Amniotic stem cell (primary cell): ENCODE results near the gene SMARCA4.
"Not testable (repeated sequence)": the region's sequence is repeated elsewhere in the genome, so short reads cannot be mapped to it uniquely, and the experiment has no call there.

Experiments used
- DNase-seq: peaks from one replicate; lab custom pipeline; 2025; lab: John Stamatoyannopoulos, UW

SMARCA4 gene

DNA sequence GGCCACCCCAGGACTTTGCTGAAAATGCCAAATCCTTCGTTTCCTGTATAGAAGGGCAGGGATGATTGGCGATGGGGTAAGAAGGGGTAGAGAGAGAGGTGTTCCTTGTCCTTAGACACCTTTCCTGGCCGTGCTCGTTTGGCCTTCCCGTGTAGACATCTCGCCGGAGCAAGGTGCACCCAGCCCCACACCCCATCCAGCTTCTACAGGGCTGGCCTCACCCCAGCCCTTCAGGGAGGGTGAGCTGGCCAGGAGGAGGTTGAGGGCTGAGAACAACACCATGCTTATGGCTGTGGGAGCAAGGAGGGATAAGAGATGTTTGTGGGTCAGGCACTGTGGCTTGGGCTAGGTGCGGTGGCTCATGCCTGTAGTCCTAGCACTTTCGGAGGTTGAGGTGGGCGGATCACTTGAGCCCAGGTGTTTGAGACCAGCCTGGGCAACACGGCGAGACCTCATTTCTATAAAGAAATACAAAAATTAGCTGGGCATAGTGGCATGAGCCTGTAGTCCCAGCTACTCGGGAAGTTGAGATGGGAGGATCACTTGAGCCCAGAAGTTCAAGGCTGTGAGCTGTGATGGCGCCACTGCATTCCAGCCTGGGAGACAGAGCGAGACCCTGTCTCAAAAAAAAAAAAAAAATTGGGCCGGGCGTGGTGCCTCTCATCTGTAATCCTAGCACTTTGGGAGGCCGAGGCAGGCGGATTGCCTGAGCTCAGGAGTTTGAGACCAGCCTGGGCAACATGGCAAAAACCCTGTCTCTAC lies 15.5 kb downstream of the SMARCA4 start:
- DNase-seq = no peak

DNA sequence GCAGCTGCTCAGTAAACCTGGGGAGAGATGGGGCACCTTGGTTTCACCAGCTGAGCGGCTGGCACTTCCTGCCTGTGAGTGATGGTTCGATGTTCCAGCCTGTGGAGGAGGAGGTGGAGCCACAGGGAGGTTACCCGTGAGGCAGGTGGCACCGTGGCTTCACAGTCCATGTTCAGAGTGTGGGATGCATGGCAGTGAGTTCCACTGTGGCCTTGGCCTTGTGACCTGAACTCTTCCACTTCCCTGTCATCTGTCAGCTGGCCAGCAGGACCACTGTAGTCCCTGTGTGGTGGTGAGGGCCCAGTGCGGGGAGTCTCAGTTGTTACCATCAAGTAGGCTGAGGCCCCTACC lies 16.9 kb downstream of the SMARCA4 start:
- no peak for DNase-seq

DNA sequence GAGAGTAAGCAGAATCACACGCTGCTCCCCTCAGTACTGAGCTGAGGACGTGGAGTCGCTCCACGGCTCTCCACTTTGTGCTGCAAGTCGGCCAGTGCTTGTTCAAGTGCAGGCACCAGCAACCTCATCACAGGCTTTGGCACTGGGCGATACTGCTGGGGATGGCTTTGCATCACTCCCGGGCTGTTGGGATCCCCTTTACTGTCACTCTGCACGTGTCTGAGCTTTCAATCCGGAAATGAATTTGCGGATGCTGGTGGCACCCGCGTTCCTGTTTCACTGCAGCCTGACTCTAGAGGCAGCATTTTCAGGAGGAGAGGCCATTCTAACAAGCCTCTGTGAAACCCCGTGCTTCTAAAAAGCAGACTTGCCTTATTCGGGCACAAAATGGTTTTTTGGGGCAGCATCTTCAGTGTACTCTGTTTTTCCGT lies 19.1 kb downstream of the SMARCA4 start:
- DNase-seq = no peak

DNA sequence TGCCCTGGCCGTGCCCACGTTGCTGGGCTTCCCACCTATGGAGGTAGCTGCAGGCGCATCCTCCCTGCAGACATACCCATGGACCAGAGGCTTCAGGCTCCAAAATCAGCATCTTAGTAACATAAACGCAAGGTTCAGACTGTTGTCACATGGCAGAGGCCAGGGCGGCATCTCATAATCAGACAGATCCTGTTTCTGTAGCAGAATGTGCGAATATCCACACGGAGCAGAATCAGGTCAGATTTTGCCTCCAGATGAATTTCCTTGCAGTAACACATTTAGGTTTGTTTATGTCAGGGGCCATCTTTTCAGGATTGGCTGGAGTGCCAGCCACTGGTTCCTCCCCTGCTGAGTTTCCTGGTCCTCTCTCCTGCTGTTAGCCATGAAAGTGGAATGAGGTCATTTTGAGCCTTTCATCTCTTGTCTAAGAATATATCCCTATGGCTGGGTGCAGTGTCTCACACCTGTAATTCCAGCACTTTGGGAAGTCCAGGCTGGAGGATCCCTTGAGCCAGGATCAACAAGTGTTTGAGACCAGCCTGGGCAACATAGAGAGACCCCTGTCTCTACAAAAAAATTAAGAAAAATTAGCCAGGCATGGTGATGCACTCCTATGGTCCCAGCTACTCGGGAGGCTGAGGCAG lies 20.5 kb downstream of the SMARCA4 start:
- no peak for DNase-seq

DNA sequence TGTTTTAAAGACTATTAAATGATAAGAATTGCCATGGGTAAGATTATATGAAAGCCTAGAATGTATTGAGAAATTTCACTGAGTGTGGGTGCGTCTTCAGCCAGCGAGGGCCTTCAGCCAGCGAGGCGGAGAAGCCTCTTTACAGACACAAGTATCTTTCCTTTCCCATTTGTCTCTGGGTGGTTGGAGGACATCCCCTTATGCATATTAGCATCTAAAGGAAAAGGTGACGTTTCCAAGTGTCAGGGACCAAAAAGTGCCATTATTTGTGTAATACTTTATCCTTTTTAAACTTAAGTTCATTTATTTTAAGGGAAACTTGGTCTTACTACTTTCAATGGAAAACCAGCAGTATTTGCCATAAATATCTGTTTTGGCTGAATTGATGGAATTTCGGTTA lies 22.2 kb downstream of the SMARCA4 start:
- DNase-seq = no peak

DNA sequence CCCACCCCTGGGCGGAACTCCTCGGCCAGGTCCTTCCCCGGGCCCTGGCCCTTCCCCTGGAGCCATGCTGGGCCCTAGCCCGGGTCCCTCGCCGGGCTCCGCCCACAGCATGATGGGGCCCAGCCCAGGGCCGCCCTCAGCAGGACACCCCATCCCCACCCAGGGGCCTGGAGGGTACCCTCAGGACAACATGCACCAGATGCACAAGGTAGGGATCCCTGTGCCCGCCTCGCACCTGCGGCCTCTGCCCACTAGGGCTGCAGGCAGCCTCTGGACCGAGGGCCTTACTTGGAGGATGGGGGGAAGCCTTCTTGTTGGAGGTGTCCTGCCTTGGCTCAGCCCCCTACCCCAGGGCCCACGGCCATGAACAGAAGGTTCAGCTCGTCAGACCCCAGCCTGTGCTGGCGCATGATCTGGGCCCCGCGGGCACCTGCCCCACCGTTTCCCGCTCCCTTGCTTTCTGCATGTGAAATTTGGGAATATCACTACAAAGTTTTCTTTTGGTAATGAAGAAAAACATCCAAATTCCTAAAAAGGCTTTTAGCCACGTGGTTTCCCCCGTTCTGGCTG lies 23.4 kb downstream of the SMARCA4 start:
- DNase-seq = no peak

DNA sequence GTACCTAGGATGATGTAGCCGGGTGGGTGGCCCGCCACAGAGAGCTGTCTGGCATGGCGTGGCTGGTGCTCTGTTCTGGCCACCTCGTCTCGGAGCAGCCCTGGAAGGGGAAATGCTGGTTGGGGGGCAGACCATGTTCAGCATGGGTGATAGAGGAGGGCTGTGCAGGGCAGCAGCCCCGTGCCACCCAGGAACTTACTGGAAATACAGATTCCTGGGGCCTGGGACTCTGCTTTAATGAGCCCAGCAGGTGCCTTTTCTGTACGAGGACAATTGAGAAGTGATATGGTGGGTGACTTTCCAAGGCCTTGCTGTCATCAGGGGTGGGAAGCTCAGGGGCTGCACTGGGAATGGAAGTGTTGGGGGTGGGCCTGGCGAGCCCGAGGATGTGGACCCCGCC lies 24.7 kb downstream of the SMARCA4 start:
- no peak for DNase-seq

DNA sequence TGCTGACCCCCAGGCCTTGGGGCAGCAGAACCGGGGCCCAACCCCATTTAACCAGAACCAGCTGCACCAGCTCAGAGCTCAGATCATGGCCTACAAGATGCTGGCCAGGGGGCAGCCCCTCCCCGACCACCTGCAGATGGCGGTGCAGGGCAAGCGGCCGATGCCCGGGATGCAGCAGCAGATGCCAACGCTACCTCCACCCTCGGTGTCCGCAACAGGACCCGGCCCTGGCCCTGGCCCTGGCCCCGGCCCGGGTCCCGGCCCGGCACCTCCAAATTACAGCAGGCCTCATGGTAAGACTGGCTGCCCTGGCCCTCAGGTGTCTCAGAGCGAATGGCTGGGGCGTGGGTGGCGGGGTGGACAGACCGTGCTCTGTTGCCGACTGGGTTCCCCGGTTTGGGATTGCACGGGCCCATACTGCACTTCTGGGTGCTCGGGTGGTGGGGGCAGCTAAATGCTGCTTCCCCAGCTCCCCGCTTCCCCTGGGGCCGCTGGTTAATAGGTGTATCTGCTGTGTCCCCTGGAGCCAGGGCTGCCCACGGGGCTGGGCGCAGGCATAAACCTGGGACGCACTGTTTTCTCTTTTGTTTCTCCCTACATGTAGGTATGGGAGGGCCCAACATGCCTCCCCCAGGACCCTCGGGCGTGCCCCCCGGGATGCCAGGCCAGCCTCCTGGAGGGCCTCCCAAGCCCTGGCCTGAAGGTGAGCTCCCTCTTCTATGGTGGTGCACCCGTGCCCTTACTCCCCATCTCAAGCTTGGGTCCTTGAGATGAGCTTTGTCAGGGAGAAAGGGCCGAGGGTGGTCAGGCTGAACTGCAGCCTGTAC lies 25.7 kb downstream of the SMARCA4 start:
- no peak for DNase-seq

DNA sequence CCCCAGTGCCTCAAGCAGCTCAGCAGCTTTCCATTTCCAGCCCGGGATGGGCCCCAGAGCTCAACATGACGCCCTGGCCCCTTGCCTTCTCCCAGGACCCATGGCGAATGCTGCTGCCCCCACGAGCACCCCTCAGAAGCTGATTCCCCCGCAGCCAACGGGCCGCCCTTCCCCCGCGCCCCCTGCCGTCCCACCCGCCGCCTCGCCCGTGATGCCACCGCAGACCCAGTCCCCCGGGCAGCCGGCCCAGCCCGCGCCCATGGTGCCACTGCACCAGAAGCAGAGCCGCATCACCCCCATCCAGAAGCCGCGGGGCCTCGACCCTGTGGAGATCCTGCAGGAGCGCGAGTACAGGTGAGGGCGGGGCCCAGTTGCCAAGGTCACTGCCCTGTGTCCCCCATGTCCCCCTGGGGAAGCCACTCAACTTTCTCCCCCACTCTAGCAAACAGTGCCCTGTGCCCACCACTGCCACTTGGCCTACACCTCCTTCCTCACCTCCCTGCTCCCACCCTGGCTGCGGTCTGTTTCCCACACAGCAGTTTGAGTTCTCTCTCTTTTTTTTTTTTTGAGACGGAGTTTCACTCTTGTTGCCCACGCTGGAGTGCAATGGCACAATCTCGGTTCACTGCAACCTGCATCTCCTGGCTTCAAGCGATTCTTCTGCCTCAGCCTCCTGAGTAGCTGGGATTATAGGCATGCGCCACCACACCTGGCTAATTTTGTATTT lies 26.9 kb downstream of the SMARCA4 start:
- DNase-seq = no peak

DNA sequence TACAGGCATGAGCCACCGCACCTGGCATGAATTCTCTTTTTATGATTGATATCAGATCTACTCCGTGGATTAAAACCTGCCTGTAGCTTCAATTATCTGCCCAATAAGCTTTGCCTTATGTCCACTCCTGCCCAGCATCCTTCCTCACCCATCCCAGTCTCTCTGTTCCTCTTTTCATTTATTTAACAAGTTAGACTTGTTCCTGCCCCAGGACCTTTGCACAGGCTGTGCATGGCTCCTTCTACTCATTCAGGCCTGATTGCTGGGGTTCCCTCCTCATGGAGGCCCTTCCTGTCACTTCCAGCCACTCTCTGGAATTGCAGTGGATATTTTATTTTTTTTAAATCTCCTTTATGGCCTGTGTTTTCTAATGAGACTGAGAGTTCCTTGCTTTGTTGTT lies 27.6 kb downstream of the SMARCA4 start:
- no peak for DNase-seq

DNA sequence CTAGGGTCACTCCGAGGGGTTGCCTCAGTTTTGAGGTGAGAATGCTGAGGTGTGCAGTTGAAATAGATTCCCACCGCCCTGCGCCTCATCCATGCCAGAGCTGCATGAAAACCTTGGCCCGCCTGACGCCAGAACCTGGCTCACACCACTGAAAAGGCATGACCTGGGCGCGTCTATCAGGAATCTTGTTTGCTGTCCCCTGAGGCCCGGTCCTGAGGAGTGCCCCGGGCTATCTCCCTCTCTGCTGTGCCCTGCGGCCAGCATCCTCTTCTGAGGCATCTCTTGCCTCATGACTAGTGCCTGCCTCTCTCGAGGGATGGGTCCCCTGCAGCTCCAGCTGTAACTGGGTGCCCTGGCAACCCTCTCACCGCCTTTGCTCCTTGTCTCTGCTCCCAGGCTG lies 28.1 kb downstream of the SMARCA4 start:
- DNase-seq = no peak

DNA sequence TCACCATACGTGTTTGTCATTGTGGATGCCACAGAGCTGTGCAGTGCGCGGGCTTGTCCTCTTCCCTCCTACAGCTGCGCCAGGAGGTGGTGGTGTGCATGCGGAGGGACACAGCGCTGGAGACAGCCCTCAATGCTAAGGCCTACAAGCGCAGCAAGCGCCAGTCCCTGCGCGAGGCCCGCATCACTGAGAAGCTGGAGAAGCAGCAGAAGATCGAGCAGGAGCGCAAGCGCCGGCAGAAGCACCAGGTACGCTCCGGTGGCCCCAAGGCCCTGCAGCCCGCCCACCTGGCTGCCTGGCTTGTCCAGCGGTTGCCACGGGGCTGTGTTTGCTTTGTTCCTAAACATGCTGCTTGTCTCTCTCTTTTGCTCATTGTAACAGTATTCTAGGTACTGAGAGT lies 30.2 kb downstream of the SMARCA4 start:
- no peak for DNase-seq

DNA sequence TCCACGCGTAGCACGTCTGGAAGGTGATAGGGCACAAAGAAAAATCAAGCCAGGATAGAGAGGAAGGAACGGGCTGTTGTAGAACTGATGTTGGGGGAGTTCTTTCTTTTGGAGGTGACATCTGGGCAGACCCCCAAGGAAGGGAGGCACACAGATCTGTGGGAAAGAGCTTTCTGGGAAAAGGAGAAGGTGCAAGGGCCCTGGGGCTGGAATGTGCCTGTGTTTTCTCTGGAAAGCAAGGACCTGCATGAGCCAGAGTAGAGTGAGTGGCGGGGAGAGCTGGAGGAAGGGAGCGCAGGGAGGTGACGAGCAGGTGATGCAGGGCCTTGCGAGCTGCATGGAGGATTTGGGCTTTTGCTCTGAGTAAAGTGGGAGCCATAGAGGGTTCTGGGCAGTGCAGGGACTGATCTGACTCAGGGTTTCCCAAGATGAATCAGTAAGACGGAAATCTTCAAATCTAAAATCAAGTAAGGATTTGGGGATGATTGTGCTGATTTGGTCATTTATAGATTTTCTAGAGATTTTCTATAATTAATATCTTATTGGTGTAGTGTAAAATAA lies 30.8 kb downstream of the SMARCA4 start:
- DNase-seq = no peak

DNA sequence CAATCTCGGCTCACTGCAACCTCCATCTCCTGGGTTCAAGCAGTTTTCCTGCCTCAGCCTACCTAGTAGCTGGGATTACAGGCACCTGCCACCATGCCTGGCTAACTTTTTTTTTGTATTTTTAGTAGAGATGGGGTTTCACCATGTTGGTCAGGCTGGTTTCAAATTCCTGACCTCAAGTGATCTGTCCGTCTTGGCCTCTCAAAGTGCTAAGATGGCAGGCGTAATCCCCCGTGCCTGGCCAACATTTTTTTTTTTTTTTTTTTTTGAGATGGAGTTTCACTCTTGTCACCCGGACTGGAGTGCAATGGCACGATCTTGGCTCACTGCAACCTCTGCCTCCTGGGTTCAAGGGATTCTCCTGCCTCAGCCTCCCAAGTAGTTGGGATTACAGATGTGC lies 31.3 kb downstream of the SMARCA4 start:
- not testable (repeated sequence) for DNase-seq

DNA sequence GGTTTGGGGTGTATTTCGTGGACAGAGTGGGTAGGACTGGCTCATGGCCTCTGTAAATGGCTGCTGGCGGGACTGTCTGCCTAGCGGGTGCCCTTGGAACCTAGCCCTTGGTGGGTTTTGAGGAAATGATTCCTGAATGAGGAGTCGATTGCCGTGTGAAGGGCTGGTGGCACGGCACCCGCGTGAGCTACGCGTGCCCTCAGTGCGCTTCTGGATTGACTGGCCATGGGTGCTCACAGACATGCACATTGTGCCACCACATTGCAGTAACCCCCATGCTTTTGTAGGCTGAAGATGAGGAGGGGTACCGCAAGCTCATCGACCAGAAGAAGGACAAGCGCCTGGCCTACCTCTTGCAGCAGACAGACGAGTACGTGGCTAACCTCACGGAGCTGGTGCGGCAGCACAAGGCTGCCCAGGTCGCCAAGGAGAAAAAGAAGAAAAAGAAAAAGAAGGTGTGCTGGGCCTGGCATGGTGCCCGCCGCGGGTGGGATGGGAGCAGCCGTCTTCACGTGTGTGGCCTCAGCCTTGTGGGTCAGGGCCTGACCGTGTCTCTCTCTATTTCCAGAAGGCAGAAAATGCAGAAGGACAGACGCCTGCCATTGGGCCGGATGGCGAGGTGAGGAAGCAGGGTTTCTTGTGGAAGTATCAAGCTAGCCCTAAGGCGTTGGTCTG lies 35.2 kb downstream of the SMARCA4 start:
- no peak for DNase-seq

DNA sequence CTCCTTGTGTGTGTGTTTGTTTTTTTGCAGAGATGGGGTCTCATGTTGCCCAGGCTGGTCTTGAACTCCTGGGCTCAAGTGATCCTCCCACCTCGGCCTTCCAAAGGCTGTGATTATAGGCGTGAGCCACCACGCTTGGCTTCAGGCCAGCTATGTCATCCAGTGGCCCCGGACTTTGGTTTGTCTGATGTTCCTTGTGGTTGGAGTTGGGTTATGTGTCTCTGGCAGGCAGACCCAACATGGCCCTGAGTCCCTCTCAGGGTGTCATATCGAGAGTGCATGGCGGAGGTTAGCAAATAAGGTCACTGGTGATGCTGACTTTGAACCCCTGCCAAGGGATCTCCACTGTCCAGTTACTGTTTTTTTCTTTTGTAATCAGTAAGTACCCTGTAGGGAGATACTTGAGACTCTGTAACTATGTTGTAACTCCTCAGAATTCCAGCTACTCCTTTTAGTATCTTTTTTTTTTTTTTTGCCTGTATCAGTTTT lies 37.3 kb downstream of the SMARCA4 start:
- DNase-seq = no peak

DNA sequence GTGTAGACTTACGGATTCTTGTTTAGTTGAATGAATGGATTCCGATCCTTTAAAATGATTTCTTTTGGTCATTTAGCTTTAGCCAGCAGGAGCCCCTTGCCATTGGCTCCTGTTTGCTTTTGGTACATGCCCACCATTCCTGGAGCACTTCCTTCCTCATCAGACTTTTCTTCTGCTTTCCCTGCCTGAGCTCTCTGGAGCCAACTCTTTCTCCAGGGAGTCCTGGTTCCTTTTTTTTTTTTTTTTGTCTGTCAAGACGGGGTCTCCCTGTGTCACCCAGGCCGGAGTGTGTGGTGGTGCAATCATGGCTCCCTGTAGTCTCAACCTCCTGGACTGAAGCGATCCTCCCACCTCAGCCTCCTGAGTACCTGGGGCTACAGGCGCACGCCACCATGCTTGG lies 37.8 kb downstream of the SMARCA4 start:
- DNase-seq = no peak

DNA sequence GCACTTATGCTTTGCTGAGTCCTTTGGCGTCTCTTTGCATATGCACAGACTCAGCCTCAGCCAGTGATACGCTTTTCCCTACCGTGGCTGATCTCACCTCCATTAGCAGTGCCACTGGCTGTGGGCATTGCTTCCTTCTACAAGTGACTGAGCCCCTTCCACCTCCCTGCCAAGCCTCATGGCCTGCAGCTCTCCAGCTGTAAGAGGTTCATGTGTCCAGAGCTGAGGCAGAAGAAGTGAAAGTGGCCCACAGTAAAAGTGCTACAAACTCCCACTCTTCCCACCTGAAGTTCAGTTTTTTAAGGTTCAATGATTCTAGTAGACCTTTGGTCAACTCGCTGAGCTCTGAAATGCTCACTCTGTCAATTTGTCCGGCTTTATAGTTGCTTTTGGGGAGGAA lies 44.7 kb downstream of the SMARCA4 start:
- no peak for DNase-seq

DNA sequence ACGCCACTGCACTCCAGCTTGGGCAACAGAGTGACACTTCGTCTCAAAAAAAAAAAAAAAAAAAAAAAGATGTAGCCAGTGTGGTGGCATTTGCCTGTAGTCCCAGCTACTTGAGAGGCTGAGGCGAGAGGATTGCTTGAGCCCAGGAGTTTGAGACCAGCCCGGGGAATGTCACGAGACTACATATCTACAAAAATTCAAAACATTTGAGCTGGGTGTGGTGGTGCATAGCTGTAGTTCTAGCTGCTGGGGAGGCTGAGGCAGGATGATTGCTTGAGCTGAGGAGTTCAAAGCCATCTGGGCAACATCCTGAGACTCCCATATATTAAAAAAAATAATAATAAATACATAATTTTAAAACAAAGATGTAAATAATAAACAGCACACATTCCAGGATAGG lies 46.6 kb downstream of the SMARCA4 start:
- no peak for DNase-seq

DNA sequence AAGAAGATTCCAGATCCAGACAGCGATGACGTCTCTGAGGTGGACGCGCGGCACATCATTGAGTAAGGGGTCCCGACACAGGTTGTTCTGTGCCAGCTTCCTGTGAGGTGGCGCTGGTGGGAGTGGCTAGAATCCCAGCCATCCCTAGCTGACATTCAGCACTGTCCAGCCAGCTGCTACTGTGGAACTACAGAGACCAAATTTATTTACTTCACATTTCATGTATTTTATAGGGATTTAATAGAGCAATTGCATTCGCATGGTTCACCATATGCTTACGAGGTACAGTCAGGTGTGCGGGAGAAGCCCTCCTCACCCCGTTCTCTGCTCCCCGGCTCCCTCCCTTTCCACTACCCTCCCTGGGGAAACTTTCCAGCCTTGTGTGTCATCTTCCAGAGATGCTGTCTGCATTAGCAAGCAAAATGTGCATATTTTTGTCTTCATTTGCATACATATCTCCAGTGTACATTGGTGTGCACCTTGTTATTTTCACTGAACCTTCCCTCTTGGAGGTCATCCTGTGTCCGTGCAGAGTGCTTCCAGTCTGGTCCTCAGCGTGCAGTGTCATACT lies 47.2 kb downstream of the SMARCA4 start:
- no peak for DNase-seq

DNA sequence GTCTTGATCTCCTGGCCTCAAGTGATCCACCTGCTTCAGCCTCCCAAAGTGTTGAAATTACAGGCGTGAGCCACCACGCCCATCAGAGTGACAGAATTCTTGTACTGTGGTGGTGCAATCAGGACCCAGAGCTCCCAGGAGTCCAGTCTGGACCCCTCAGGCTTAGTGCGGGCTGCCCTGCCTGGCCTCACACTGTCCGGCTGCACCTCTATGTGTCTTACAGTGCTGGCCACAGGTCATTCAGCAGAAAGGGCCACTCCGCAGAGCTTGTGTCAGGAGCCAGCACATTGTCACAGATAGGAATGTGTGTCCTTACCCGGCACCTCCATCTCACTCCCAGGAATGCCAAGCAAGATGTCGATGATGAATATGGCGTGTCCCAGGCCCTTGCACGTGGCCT lies 49.2 kb downstream of the SMARCA4 start:
- DNase-seq = no peak
